ENCODE measurements around the gene KCNH8.

KCNH8 gene

DNA sequence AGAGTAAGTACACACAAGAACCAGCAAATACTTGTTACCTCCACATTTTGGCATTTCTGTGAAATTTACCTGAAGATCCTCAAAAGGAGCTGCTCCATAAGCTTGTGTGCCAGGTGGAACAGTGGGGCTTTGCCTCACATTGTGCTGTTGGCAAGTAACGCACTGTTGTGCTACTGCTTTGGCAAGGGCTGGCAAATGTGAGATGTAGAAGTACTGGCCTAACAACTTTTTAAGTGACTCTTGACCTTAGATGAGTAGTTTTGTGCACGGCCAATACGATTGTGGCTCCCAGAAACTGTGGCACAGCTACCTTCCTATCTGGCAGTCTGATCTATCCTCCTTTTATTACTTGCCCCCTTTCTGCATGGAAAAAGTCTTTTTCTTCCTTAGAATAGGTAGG, 337.0 kb downstream of the KCNH8 start:
- DNase-seq (ENCODE audit: low read depth): no peak

DNA sequence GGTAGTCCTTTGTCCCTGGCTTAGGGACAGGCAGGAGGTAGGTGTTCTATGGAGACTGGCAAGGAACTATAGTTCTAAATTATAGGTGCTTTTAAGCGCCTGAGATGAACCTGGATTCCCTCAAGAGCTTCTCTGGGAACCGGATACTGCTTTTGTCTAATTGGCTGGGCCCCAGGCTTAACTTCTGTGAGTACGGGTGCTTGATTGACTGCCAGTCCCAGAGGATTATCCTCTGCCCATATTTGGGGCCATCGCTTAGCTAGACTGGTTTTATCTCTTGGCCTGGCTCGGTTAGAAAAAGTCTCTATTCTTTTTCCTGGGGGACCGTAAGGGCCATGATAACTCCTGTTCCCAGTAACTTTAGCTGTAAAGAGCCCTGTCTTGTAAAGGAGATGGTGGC, 339.1 kb downstream of the KCNH8 start:
- no peak for DNase-seq (ENCODE audit: low read depth)

DNA sequence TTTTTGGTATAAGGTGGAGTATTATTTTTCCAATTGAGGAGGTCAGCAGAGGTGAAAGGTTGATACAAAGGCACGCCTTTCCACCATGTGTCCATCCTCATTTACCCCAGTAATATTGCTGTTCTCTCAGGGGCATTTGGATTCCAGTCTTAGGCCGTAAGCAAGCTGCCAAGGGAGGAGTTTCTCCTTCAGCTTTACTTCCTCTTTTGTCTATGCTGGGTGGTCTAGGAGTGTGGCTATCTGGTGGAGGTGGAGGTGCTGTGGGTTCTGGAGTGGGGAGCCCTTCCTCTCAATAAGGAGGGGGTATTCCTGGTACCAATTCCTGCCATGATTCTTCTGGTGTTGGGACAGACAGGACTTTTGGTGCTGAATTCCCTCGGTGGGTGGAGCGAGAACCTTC, 340.6 kb downstream of the KCNH8 start:
- DNase-seq (ENCODE audit: low read depth): no peak

DNA sequence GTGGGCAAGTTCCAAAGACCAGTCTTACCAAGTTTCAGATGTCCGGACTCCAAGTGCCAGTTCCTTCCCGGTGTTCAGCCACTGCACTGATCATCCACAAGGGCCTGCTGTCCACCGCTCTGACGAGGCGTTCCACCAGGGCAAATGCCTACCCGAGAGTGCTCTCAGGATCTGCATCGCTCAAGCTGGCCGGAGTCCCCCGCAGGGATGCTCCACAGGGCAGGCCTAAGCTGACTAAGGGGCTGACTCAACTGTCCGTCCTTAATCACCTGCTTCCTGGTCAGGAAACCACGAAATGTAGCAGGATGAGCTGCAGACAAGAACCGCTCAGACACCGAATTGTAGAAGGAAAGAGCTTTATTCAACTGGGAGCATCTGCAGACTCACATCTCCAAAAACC, 341.6 kb downstream of the KCNH8 start:
- no peak for DNase-seq (ENCODE audit: low read depth)

DNA sequence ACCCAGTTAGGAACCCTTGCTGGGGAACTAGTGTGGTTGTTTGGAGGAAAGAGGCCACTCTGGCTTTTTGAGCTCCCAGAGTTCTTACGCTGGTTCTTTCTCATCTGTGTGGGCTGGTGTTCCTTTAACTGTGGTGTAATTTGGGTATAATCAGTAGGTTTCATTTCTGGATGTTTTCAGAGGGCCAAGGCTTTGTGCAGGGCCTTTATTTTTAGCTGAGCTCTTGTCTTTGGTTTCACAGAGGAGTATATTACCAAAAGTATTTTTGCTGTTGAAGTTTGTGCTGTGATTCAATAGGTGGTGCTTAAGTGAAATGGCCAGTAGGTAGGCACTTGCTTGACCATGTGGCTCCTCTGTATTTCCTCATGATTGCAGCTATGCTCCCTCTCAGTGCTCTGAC, 357.9 kb downstream of the KCNH8 start:
- DNase-seq (ENCODE audit: low read depth): no peak

DNA sequence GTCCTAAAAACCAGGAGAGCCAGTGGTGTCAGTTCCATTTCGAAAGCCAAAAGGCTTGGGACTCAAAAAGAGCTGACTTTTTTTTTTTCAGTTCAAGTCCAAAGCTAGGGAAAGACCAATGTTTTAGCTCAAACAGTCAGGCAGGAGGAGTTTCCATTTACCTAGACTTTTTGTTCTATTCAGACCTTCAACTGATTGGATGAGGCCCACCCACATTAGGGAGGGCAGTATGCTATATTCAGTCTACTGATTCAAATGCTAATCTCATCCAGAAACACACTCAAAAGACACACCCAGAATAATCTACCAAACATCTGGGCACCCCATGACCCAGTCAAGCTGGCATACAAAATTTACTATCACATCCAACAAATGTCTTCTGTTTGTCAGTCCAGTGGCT, 374.0 kb downstream of the KCNH8 start:
- DNase-seq (ENCODE audit: low read depth): no peak

DNA sequence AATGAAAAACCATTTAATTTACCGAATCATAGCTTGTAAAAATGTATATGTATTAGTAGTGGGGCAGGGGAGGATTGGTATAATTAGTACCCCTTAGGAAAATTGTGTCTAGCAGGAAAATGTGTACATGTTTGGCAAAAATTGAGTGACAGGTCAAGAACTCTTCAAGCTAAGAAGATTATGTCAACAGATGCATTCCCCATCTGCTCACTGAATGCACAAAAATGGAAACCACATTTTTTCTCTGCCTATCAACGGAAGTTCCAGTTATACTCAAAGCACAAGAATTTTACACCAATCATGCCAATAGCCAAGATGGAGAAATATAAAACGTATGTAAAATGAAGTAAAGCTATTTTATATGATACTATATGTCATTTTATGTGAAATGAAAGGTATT, 377.8 kb downstream of the KCNH8 start:
- DNase-seq (ENCODE audit: low read depth): no peak

DNA sequence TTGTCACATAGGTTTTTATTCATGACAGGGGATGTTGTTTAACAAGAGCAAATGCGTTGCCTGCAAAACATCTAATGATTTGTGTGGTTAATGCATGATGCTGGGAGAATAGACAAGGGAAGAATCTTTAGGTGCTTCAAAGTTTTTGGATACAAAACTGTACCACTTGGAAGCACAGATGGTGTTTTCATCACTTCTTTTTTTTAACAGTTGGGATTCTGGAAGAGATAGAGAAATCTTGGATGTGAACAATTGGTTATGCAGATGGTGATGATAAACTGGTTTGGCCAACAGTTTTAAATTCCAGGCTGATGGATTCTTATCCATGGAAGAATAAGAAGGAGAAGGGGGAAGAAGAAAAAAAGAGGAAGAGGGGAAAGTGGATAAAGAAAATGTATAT, 379.4 kb downstream of the KCNH8 start:
- DNase-seq (ENCODE audit: low read depth): no peak

DNA sequence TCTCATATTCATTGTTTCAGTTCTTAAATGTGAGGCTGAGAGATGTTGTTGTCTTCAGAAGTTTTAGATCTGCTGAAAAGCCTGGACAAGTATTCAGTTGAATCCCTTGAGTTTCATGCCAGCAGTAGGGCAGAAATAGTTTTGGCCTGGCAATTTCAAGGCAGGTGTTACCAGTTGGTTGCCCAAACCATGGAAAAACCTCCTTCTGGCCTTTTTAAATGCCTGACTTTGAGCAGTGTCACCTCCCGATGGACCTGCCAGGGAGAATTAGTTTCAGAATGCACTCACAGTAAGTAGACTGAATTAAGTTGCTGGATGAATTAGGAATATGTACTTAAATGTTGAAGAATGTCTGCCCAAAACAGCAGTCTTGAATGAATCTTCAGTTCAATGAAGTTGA, 383.1 kb downstream of the KCNH8 start:
- no peak for DNase-seq (ENCODE audit: low read depth)

DNA sequence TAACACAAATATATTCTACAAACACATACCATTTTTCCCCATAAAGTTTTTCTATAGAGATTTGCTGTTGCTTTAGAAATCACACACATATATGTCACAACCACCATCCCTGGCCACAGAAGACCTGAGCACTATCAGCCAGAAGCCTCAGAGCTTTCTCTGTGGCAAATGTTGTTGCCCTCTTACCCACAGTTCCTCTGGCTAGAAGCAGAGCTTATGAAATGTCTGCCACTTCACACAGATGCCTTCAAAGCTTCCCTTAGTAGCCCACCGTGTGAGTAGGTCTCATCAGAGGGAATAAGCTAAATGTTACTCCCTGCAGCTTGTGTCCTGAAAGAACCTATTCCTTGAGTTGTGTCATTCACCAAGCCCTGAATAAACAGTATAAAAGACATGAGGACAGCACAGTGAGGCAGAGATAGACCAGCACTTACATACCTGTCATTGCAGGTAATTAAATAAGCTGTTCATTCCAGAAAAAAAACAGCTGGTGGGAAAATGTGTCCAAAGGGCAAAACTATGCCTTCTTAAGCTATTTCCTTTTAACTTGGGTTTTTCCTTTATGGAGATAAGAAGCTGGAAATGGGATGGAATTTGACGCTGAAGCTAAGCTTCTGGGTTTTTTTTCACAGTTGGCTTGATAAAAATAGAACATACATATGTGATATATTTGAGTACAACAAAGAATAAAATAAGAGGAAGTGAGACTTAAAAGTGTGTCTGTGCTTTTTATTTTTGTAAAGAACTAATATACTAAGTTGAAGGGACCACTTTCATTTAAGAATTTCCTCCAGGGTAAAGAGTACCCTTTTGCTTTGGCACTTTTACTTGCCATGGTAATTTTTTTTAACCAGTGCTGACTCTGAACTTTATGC, 391.4 kb downstream of the KCNH8 start:
- DNase-seq (ENCODE audit: low read depth): no peak

DNA sequence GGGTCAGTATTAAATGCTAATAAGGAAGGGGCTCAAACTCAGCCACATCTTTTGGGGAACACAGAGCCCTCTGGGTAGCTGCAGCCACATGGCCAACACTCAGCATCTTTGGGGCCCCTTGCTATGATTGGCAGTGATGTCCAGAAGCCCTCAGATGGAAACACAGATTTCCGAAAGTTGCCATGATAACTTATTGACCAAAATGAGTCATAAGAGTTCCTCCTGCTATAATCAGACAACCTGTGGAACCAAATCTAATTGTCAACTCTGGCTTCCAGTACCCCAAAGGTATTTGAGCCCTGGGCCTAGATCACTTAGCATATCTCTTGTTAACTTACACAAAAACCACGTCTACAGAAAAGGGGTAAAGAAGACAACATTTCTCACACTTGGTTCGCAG, 392.2 kb downstream of the KCNH8 start:
- DNase-seq (ENCODE audit: low read depth): no peak

DNA sequence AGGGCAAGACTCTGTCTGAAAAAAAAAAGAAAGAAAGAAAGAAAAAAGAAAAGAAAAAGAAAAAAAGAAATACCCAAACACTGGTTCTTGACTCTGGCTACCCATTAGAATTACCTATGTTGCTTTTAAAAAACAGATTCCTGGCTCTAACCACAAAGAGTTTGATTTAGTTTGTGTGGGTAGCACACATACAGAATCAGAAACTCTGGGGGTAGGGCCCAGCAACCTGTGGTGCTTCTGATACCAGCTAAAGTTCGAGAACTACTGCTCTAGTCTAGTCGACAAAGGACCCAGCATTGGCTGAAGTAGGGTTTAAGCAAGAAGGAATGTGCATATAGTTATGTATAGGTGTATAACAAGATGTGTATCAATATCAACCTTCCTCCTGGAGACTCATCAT, 393.0 kb downstream of the KCNH8 start:
- no peak for DNase-seq (ENCODE audit: low read depth)

DNA sequence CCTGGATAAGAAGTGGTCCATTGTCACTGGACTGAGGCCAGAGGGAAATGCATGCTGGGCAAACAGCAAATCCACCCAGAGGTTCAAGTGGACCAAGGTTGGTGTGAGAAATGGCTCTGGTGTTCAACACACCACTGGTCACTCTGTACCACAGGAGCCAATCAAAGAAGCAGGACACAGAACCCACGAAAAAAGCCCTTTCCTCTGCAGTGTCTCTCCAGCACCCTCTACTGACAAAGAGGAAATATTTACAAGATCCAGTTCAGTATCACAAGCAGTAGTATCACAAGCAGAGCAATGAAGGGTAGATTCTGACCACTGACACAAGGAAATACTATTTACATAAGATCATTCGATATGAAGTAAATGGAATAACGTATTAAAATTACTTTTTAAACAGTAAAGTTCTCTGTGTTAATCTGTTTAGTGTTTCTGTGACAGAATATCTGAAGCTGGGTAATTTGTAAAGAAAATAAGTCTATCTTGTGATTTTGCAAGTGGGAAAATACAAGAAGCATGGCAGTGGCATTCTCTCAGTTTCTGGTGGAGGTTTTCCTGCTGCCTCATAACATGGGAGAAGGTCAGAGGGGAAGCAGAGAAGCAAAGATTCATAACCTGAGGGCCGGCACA, 395.0 kb downstream of the KCNH8 start:
- no peak for DNase-seq (ENCODE audit: low read depth)

DNA sequence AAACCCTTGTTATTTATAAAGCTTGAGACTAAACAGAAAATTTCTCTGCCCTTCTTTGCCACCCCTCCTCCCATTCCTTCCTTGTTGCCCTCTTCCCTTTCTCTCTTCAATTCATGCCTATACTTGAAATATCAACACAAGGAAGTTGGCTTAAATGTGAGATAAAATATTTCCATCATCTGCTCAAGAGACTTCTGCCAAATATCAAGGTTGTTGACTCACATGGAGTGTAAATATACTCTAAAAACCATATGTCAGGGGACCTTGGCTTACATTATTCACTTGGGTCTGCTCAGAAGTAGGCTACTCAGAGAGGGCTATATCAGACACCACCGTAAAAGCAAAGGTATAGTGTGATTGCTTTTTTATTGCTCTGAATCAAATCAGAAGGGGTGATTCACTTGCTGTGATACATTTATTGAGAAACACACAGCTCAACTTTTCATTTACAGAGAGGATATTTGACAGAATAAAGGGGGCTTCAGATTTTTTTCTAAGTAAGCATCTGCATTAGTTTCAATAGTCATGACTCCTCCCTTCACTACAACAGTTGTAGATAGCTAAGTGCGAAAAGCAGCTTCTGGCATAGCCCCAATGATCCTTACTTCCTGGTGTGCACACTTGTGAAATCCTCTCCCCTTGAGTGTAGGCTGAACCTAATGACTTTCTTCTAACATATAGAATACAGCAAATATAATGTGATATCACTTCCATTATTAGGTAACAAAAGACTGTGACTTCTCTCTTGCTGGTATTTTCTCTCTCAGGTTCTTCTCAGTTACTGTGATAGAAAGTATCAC, 399.6 kb downstream of the KCNH8 start:
- DNase-seq (ENCODE audit: low read depth): no peak

DNA sequence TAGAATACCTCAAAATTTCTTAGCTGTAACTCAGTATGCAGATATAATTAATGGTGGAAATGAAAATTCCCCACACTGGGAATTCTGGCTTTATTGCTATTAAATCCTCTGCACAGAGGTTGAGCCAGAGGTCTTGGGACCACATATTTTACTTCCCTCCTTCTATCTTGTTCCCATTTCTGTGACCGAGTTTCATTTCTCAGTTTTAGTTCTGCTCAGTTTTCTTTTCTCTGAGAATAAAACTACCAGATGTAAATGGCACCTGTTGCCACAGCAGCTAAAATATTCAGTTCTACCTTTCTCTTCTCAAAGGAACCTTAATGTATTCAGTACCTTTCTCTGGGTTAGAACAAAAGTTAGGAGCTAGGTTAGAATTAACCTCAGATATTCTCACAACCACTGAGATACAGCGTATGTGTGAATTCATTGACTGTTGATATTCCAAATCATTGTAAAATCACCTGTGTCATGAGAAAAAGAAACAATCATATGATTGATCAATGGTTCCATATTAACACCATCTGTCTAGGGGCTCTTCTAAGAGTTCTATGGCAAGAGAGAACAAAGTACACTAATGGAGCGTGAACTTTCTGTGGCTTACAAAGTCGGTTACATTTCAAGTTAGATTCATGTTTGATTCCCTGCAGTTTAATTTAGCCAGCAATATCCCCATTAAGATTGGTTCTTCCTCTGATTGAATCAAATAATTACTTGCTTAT, 411.6 kb downstream of the KCNH8 start:
- DNase-seq (ENCODE audit: low read depth): no peak

DNA sequence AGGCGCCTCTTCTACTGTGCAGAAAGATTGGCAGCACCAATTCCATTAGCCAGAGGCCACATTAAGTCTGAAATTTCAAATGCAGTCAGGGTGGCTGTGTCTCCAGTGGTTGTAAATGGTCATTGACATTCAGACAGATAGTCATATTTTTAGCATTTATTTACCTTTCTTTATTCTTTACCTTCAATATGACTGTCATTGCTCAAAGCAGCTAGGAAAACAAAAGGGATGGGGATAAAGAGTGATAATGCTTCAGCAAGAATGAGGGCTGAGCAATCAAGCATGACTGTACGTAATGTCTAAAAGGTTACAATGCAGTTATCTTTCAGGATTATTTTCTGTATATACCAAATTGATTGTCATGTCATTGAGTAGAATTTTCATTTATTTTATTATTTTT, 425.3 kb downstream of the KCNH8 start:
- no peak for DNase-seq (ENCODE audit: low read depth)

DNA sequence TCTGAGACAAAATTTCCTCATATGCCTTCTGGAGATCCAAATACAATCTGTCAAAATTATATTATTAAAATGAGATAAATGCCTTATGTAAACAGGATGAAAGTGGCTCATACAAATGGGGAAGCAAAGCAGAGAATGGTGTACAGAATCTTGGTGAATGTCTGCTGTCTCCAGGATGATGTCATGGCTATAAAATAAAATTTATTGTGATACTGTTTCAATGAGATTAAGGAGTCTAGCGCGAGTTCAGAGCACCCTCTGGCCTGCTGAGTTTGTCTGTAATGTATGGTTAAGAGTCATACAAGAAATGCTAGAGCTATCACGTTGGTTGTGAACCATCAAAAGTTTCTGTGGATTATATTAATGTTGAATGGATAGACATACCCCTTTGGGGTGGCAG, 426.0 kb downstream of the KCNH8 start:
- no peak for DNase-seq (ENCODE audit: low read depth)

DNA sequence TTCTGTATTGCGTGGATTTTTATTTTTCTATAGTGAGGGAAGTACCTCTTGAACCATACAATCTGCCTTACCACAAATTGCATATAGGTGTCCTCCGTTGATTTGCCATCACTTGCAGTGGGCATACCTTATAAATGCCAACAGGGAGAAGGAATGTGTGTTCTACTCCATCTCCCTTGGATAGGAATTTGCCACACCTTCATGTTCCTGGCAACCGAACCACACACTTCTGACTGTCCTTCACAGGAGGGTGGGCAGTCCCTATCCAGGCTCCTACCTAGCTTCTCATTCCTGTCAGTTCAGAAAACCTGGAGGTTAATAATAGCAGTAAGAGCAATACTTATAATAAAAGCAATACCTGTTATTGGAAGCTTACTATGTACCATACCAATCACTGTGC, 428.0 kb downstream of the KCNH8 start:
- DNase-seq (ENCODE audit: low read depth): no peak
